ENCODE data around the gene PXT1. TPM values are rescaled to one million over a fixed set of nuclear protein-coding genes. Genes with fewer than 3 reads are reported as not detected.
A peak's percentile ranks its signal among the peaks of the same experiment; 100 is the strongest.

PXT1 gene
- total and polyA plus RNA-seq, 2 donors (not counting 1 experiment from before 2014, with no cell fraction given): 0.52 TPM; not detected in 1

DNA sequence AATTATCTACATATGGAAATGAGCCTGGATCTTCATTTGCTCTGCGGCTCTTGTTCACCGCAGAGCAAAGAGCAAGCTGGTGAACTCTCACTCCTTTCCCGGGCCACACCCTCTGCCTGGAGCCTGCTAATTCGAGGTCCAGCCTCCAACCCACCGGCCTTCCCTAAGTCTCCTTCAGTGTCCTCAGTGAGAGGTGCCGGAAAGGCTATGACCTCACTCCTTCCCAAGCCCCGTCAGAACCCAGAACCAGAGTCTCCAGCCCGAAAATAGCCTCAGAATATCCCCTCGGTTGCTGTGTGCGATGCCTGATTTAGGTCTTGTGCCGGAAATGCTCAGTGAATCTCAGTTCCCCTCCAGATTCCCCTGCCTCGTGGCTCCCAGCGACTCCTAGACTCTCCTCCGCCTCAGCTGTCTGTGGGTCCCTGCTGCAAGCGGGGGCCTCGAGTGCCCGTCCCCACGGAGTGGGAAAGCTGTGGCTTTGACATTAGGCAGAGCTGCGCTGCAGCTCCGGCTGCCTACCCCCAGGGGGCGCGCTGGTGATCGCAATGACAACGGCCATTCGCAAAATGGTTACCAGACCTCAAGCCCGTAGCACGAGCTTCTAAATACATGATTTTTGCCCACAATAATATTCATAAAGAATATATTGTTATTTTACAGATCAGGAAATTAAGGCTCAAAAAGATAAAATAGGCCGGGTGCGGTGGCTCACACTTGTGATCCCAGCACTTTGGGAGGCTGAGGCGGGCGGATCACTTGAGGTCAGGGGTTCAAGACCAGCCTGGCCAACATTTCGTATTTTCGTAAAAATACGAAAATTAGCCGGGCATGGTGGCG is 101.8 kb downstream of the PXT1 start:
- WGBS (ENCODE audit: insufficient coverage): 35% methylated on average over 29 of the region's 36 CpGs
- H3K27ac Mint-ChIP-seq: peak overlapping the region; percentile 70
- Histone ChIP-seq H3K4me2 (replicated peaks; ENCODE audit: low read depth, low read length, poor library complexity, severe bottlenecking) (peak overlapping the region; percentile 72), H3K79me2 (ENCODE audit: control insufficient read depth, insufficient read depth, low read length) (no peaks in the 10 kb centered on the region), H4K20me1 (ENCODE audit: control insufficient read depth, insufficient read depth, low read length, poor library complexity, severe bottlenecking) (no peaks in the 10 kb centered on the region), H2AFZ (ENCODE audit: insufficient read depth, low read depth, low read length, poor library complexity, severe bottlenecking) (peak overlapping the region; percentile 85), H3K9ac (ENCODE audit: low read length) (peak overlapping the region; percentile 53), H3K27ac (ENCODE audit: low read length in 2 of 2) (no peak overlapping the region), H3K9me3 (ENCODE audit: control extremely low read depth in 1 of 3, control insufficient read depth in 2 of 3, insufficient read depth in 1 of 3, low read length in 2 of 3) (peaks cover 0 to under 1% (median 0%) of the 10 kb centered on the region in 3 donors), H3K4me1 (ENCODE audit: control insufficient read depth in 2 of 2, insufficient read depth in 2 of 2, low read length in 2 of 2) (peaks cover 15 to 26% of the 10 kb centered on the region in 2 donors), H3K4me3 (ENCODE audit: control extremely low read depth in 1 of 5, extremely low read depth in 1 of 5, insufficient read depth in 1 of 5, low read depth in 2 of 5, low read length in 4 of 5) (peak overlapping the region in 3 of 5 experiments; percentile 11 to 43 (median 27)), H3K27me3 (replicated peaks in 1 of 4; ENCODE audit: control extremely low read depth in 1 of 4, control insufficient read depth in 3 of 4, insufficient read depth in 4 of 4, low read length in 3 of 4) (peaks cover 0 to 7% (median 0%) of the 10 kb centered on the region in 4 experiments), H3K36me3 (replicated peaks in 1 of 2; ENCODE audit: control extremely low read depth in 1 of 2, control insufficient read depth in 1 of 2, extremely low read depth in 1 of 2, insufficient read depth in 2 of 2, low read length in 1 of 2) (no peaks in the 10 kb centered on the region)
- ChIA-PET POLR2A (interaction anchor here (0.7 kb wide), 1 partner anchor 419 kb away, joined by 3 read pairs; no protein-coding TSS in a partner anchor), CTCF (interaction anchor here (0.7 to 4.2 kb wide), 27 partner anchors 8 to 1449 kb away, joined by 3 to 32 read pairs (median 4); partner anchors contain the start of gene MAPK14)
- ATAC-seq (ENCODE audit: low read depth) (peak; percentile 84), DNase-seq (peak; percentile 77)
- TF ChIP-seq, protein P1, sequence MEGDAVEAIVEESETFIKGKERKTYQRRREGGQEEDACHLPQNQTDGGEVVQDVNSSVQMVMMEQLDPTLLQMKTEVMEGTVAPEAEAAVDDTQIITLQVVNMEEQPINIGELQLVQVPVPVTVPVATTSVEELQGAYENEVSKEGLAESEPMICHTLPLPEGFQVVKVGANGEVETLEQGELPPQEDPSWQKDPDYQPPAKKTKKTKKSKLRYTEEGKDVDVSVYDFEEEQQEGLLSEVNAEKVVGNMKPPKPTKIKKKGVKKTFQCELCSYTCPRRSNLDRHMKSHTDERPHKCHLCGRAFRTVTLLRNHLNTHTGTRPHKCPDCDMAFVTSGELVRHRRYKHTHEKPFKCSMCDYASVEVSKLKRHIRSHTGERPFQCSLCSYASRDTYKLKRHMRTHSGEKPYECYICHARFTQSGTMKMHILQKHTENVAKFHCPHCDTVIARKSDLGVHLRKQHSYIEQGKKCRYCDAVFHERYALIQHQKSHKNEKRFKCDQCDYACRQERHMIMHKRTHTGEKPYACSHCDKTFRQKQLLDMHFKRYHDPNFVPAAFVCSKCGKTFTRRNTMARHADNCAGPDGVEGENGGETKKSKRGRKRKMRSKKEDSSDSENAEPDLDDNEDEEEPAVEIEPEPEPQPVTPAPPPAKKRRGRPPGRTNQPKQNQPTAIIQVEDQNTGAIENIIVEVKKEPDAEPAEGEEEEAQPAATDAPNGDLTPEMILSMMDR (IDR thresholded peaks at IDR 0.05): peak; percentile 99
- no peak for TF ChIP-seq EZH2 (IDR thresholded peaks at IDR 0.05; ENCODE audit: borderline replicate concordance, insufficient read depth, low read depth, low read length, poor library complexity, severe bottlenecking)
- H3K9me3 Mint-ChIP-seq (ENCODE audit: insufficient read depth): no peaks in the 10 kb centered on the region
- H3K27me3 Mint-ChIP-seq: peaks cover 15% of the 10 kb centered on the region
- intact Hi-C loops (cut with micrococcal nuclease): loop anchor here (1.0 to 5.0 kb wide), 2 partner anchors 19 to 314 kb away; partner anchors contain the start of gene MAPK14
- peak overlapping the region; percentile 84 for H3K4me3 Mint-ChIP-seq
- peaks cover 18% of the 10 kb centered on the region for H3K4me1 Mint-ChIP-seq

Small RNAs within 50 kb of the gene (small RNA-seq; reads per million reads assigned to genes)
- gene RN7SL502P (ENCODE audit: insufficient read length, low read depth, low replicate concordance): not detected

Other genes with a start within 250 kb of the PXT1 start
- gene BRPF3, start 246.1 kb downstream of the PXT1 start, total RNA-seq: 29.4 and 29.5 TPM in 2 replicates
- gene BRPF3, start 246.1 kb downstream of the PXT1 start, polyA plus RNA-seq: 17.1 and 17.6 TPM in 2 replicates
- gene PNPLA1, start 172.8 kb downstream of the PXT1 start, total RNA-seq: 0.12 and 0.32 TPM in 2 replicates
- 0.10 TPM in 1 of 2 replicates, not detected in the other for gene PNPLA1, start 172.8 kb downstream of the PXT1 start, polyA plus RNA-seq
- 0.10 TPM in 1 of 2 replicates, not detected in the other for gene BNIP5, start 106.0 kb downstream of the PXT1 start, total RNA-seq
- 0.06 and 0.09 TPM in 2 replicates for gene BNIP5, start 106.0 kb downstream of the PXT1 start, polyA plus RNA-seq
- gene ETV7, start 55.2 kb downstream of the PXT1 start, total RNA-seq: 0.46 and 0.96 TPM in 2 replicates
- 0.79 and 2.0 TPM in 2 replicates for gene ETV7, start 55.2 kb downstream of the PXT1 start, polyA plus RNA-seq
- 37.5 and 44.3 TPM in 2 replicates for gene KCTD20, start 146 bp upstream of the PXT1 start, total RNA-seq
- 19.5 and 23.2 TPM in 2 replicates for gene KCTD20, start 146 bp upstream of the PXT1 start, polyA plus RNA-seq
- 67.4 and 71.8 TPM in 2 replicates for gene STK38, start 104.6 kb upstream of the PXT1 start, total RNA-seq
- gene STK38, start 104.6 kb upstream of the PXT1 start, polyA plus RNA-seq: 26.1 and 29.7 TPM in 2 replicates
- gene SRSF3, start 151.5 kb upstream of the PXT1 start, total RNA-seq: 316 and 331 TPM in 2 replicates
- 642 and 851 TPM in 2 replicates for gene SRSF3, start 151.5 kb upstream of the PXT1 start, polyA plus RNA-seq
- gene CDKN1A, start 235.9 kb upstream of the PXT1 start, total RNA-seq: 45.5 and 47.2 TPM in 2 replicates
- gene CDKN1A, start 235.9 kb upstream of the PXT1 start, polyA plus RNA-seq: 352 and 542 TPM in 2 replicates